HG03469 (cell line): ENCODE measurements around the gene CAMK2N1.
"Not testable (repeated sequence)": the region's sequence is repeated elsewhere in the genome, so short reads cannot be mapped to it uniquely, and the experiment has no call there.

Experiments used
- ATAC-seq: cut with Tn5 transposase; IDR thresholded peaks from one replicate; pipeline ENCODE4 v1.9.1; 2021; ENCODE audit warnings: mild to moderate bottlenecking, moderate library complexity, moderate number of reproducible peaks; ENCODE audit not compliant: unreplicated experiment

The CAMK2N1 gene

GRCh38 chr1:20496725-20497383 is 10.8 kb upstream of the CAMK2N1 start:
- ATAC-seq, result not testable (repeated sequence)

GRCh38 chr1:20496241-20496661 is 10.2 kb upstream of the CAMK2N1 start:
- no peak for ATAC-seq

GRCh38 chr1:20495661-20496060 is 9.7 kb upstream of the CAMK2N1 start:
- ATAC-seq, result no peak

GRCh38 chr1:20494609-20495311 is 8.8 kb upstream of the CAMK2N1 start:
- ATAC-seq, result no peak

GRCh38 chr1:20493839-20494608 is 8.0 kb upstream of the CAMK2N1 start:
- no peak for ATAC-seq

- no peak for ATAC-seq
Measured at GRCh38 chr1:20493309-20493708, 7.3 kb upstream of the CAMK2N1 start.

- ATAC-seq, result no peak
Measured at GRCh38 chr1:20492751-20493150, 6.7 kb upstream of the CAMK2N1 start.

- ATAC-seq, result no peak
Measured at GRCh38 chr1:20491866-20492265, 5.9 kb upstream of the CAMK2N1 start.

GRCh38 chr1:20491178-20491577 is 5.2 kb upstream of the CAMK2N1 start:
- no peak for ATAC-seq

GRCh38 chr1:20487236-20487590 is 1.2 kb upstream of the CAMK2N1 start:
- ATAC-seq, result no peak

- no peak for ATAC-seq
Measured at GRCh38 chr1:20486457-20487235, 636 bp upstream of the CAMK2N1 start.

GRCh38 chr1:20484519-20485462 is 1.2 kb downstream of the CAMK2N1 start:
- no peak for ATAC-seq

GRCh38 chr1:20483833-20484518 is 2.0 kb downstream of the CAMK2N1 start:
- ATAC-seq, result no peak

GRCh38 chr1:20483098-20483832 is 2.7 kb downstream of the CAMK2N1 start:
- ATAC-seq, result no peak

GRCh38 chr1:20481643-20482498 is 4.1 kb downstream of the CAMK2N1 start:
- no peak for ATAC-seq

GRCh38 chr1:20480951-20481617 is 4.9 kb downstream of the CAMK2N1 start:
- ATAC-seq, result no peak

- no peak for ATAC-seq
Measured at GRCh38 chr1:20480243-20480944, 5.6 kb downstream of the CAMK2N1 start.
